Measurements from ENCODE around the gene TAF6.
A peak's percentile ranks its signal among the peaks of the same experiment; 100 is the strongest.

The TAF6 gene

DNA sequence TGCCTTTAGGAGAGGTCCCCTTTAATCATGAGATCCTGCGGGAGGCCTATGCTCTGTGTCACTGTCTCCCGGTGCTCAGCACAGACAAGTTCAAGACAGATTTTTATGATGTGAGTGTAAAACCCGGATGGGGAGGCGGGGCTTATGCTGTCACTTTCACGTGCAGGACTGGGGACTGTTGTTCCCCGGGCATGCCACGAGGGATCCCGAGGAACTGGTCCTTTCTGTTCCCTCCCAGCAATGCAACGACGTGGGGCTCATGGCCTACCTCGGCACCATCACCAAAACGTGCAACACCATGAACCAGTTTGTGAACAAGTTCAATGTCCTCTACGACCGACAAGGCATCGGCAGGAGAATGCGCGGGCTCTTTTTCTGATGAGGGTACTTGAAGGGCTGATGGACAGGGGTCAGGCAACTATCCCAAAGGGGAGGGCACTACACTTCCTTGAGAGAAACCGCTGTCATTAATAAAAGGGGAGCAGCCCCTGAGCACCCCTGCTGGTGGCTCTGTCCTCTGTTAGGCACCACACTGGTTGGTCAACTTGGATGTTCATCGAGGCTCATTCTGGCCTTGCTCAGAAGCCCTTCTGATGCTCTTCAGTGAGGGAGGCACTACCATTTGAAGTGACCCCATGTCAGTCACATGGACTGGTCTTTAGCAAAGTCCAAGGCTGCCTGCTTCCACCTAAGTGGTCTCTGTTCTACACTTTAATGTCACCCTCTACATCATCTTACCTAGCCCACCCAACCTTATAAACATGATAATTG lies 27.6 kb downstream of the TAF6 start:
- no peak for DNase-seq

DNA sequence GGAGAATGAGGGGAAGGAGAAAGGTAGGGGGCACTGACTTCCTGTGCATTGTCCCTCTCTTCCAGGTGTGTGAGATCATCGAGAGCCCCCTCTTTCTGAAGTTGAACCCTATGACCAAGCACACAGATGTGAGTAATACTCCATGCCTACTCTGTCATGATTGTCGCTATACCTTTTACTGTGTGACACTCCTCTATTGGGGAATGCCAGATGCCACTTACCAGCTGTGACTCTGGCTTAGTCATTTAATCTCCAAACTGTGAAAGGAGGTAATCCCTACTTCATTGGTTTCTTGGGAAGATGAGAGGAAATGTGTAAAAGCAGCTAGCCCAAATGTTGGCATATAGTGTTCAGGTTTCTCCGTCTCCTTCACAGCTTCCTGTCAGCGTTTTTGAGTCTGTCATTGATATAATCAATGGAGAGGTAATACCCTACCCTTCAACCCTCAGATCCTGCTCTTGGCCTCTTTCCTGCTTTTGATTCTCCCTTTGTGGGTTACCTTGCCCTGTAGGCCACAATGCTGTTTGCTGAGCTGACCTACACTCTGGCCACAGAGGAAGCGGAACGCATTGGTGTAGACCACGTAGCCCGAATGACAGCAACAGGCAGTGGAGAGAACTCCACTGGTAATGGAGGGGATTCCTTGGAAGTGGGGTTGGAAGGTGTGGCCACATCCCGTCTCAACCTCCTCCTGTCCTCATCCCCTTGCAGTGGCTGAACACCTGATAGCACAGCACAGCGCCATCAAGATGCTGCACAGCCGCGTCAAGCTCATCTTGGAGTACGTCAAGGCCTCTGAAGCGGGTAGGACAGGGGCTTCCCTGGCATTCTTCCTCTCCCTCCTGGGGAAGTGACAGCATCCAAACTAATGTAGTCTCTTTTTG lies 28.4 kb downstream of the TAF6 start:
- no peak for DNase-seq

DNA sequence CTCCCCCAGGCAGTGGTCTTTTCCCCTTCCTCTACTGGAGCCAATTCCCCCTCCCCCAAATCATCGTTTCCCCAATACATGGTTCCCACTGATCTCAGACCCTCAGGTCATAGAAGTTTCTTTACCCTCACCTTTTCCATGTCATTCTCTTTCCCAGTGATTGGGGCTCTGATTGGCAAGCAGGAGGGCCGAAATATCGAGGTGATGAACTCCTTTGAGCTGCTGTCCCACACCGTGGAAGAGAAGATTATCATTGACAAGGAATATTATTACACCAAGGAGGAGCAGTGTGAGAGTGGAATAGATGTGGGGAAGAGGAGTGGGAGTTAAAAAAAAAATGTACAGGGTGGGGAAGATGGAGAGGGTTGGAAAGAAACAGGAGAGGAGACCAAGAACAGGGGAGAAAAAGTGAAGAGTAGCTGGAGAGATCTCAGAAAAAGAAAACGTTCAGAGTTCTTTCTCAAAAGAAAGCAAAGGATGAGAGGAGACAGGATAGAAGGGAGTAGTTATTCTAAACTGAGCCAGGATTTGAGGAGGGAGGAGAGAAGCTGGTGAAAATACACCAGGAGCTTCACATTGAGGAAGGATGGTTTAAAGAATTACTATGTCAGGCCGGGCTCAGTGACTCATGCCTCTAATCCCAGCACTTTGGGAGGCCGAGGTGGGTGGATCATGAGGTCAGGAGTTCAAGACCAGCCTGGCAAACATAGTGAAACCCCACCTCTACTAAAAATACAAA lies 29.5 kb downstream of the TAF6 start:
- no peak for DNase-seq

DNA sequence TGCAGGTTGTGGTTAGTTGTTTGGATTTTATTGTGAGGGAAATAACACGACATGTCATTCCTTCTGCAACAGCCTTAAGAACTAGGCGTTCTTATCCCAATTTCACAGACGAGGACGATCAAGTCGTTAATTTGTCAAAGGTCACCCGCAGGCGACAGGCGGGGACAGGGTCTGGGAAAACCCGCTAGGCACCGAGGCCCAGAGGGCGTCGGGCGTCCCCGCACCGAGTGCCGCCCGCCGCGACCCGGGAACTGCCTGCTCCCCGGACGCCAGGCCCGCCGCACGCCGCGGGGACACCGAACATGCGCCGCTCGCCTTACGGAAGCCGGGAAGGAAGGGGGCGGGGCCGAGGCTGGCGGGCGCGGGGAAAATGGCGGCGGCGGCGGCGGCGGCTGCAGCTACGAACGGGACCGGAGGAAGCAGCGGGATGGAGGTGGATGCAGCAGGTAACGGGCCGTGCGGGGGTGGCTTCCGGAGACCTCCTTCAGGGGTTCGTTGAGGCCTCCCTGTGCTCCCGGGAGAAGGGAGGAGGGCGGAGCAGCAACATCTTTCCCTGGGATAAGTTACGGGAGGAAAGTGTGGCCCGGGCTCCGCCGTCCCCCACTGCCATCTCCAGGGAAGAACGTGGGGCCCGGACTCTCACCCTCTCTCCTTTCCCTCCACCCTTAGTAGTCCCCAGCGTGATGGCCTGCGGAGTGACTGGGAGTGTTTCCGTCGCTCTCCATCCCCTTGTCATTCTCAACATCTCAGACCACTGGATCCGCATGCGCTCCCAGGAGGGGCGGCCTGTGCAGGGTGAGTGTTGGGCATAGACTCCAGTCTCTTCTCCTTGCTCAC lies 30.3 kb downstream of the TAF6 start, which contains the start of gene COPS6:
Gene COPS6, plus strand, starts transcription at position 349 of the 837 bp plus-strand sequence. Its CDS starts 22 bp downstream, at position 371.
- peak; percentile 47 to 71 for DNase-seq

DNA sequence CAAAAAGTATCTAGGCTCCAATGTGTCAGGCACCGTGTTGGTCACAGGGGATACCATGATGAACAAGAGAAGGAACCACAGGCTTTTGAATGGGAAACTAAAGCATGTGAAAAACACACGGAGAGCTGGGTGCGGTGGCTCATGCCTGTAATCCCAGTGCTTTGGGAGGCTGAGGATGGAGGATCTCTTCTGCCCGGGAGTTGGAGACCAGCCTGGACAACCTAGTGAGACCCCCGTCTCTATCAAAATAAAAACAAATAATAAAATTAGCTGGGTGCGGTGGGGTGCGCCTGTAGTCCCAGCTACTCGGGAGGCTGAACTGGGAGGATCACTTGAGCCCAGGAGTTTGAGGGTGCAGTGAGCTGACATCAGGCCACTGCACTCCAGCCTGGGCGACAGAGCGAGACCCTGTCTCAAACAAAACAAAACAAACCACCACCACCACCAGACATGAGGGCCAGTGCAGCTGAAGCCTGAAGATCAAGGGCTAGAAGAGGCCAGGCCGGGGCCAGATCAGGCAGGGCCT lies 31.0 kb downstream of the TAF6 start:
- DNase-seq = no peak

DNA sequence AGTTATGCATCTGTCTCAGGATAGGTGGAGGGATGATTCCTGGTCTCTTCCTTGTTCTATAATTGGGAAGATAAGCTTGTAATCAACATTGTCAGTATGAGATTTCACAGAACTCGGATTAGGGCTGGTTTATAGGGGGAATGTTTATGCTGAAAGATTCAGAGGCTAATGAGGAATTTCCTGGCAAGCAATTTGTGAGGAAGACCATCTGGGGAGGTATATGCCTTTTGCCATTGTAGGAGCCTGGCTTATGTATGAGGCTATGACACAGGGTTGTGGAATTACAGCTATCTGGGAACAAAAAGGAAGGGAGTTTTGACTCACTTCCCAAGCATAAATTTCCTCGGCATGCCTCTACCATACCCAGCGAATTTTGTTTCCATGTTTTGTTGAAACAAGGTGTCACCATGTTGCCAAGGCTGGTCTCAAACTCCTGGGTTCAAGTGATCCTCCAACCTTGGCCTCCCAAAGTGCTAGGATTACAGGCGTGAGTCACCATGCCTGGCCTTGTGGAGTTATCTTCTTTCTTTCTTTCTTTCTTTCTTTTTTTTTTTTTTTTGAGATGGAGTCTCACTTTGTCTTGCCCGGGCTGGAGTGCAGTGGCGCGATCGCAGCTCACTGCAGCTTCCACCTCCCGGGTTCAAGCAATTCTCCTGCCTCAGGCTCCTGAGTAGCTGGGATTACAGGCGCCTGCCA lies 32.0 kb downstream of the TAF6 start:
- DNase-seq = no peak

DNA sequence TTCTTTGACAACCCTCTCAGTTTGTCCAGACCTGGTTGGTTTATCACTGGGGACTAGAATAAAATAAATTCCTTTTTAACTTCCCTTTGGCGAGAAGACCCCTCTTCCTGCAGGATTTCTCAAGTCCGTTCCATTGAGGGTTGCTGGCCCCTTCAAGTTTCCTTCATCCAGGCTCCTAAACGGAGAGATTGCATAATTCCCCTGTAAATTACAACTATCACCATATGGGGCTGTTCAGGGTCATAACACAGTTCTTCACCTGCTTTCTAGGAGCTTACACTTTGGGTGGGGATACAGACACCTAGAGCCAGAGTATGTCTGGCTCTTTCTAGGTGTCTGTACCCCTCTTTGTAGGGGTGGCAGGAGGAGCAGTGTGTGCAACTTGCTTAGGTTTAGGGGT lies 33.6 kb downstream of the TAF6 start:
- DNase-seq = no peak

DNA sequence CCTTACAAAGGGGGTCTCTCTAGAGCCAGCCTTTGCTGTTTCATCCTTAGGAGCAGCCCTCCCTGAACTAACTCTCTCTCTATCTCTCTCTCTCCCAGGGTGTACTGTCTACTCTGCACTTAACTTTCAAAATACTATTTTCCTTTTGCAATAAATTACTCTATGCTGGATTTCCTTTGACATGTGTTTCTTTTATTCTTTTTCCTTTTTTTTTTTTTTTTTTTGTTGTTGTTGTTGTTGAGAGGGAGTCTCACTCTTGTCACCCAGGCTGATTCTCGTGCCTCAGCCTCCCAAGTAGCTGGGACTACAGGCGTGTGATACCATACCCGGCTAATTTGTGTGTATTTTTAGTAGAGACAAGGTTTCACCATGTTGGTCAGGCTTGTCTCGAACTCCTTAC lies 36.2 kb downstream of the TAF6 start:
- no peak for DNase-seq

DNA sequence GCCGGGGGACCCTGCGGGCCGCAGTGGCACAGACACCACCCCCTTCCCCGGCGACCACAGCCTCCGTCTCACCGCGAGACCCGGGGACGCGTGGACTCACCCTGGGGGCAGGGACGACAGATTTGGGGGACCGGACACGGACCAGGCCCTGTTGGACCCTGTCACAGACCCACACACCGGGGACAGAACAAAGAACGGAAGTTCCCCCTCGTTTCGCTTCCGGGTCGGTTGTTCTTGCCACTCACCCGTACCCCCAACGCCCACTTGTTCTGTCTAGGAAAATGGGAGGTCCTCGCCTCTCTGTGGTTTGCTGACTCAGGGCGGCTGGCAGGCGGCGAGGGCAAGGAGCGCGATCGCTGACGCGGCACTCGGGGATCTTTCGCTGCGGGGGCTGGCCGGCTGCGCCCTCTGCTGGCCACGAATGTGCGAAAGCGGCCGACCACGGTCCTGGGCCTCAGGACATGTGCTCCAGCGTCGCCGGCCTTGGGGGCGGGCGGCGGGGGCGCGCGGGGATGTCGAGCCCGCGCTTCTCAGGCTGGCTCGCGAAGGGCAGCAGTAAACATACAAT lies 37.5 kb downstream of the TAF6 start, which contains the start of gene ZNF3:
Gene ZNF3, minus strand, starts transcription at position 189 of the 568 bp plus-strand sequence. CDS start 4,366 bp downstream, outside the sequence.
- DNase-seq = peak; percentile 98

DNA sequence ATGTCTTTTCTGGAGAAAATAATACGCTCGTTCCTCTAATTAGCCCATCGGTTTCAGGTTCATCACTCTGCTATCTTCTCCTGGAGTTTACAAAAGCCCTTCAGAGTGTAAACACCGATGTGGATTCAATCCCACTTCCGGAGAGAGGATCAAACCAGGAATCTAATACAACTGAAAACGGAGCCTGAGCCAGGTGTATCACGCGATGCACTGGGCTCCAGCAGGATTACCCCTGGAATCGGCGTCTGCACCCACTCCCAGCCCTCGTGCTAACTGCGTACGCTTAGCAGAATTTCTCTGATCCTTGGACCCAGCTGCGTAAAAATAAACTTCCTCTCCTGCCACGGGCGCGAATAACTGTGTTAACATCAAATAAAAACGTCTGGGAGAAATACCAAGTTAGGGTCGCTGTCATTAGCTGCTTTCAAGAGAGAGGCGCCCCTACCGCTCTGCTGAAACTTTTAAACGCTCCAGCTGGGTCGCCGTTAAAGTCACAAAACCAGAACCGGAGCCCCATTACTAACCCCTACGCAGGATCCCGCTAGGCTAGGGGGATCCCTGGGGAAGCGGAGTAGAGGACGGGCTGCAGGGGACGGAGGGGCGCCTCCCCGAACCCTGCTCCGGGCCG lies 38.1 kb downstream of the TAF6 start:
- no peak for DNase-seq

DNA sequence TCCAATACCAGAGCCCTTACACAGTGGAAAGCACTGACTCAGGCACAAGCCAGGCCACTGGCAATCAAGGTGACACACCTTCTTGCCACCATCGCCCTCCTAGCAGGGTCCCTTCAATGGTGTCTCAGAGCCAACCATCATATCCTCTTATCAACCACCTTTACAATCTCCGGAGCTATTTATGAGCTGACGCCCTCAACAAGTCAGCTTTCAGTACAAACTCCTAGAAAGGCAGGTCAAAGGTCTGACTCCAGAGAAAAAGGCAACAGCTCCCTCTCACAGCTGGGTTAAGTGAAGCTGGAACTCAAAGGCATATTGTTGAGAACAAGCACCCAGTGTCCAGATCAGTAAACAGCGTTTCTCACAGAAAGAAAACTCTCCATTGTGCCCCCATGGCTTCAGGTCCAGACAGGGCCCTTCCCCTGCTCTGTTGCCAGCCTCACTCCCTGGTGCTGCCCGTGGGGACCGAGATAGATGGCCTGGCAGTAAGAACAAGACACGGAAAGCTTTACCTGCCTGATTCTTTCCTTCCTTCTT lies 40.1 kb downstream of the TAF6 start:
- no peak for DNase-seq

DNA sequence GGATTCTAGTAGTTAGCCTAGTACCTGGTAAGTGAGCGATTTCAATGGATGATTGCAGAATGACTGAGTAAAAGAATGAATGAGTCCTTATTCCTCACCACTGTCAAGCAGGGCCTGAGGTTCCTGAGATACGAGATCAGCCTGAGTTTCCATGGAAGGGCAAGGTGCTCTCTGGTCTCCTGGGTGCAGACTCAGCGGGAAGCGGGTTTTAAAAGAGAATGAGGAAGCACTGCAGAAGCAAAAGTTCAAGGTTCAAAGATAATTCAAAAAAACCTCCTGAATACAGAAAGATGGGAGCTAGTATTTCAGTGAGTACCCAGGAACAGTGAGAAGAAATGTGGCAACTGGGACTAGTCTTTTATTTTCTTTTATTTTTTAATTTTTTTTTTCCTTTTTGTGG lies 42.0 kb downstream of the TAF6 start:
- DNase-seq = no peak

DNA sequence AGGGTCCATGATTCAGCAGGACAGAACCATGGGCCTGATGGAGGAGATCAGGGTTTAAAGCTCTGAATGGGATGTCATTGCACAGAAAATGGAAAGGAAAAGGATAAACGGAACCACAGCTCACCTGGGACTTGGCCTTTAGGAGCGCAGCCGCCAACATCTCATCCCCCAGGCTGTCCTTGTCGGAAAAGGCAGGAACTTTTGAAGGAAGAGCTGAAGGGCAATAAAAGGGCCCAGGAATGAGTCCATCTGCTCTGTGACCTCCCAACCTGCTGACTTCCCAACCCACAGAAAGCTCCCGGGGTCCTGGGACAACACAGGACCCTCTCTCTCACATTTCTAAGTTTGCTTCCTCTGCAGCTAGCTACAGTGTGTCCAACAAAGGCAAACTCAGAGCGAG lies 43.7 kb downstream of the TAF6 start:
- DNase-seq = no peak

DNA sequence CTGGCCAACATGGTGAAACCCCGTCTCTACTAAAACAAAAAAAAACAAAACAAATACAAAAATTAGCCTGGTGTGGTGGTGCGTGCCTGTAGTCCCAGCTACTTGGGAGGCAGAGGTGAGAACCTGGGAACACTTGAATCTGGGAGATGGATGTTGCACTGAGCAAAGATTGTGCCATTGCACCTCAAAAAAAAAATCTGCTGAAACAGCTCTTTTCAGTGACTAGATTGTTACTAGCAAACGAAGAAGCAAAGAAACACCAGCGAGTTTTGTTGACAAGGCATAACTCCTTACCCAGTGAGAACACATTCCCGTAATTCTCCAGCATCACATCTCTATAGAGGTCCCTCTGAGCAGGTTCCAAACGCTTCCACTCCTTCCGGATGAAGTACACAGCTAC lies 44.3 kb downstream of the TAF6 start:
- no peak for DNase-seq

DNA sequence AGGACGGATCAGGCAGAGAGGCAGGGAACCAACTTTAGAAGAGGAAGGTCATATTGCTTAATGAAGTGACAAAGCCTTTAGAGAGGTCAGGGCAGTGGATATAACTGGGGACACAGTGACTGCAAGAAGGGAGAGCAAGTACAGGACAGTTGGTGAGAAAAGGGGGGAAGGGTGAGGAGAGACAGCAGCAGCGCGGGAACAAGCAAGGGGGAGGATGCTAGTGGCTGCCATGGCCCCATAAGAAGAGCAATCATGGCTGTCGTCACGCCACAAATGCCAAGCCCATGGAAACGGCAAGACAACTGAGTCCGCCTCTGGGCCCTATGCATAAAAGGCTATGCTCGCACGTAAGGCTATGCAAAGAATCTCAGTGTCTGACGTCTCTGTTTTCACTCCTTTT lies 46.7 kb downstream of the TAF6 start:
- no peak for DNase-seq

DNA sequence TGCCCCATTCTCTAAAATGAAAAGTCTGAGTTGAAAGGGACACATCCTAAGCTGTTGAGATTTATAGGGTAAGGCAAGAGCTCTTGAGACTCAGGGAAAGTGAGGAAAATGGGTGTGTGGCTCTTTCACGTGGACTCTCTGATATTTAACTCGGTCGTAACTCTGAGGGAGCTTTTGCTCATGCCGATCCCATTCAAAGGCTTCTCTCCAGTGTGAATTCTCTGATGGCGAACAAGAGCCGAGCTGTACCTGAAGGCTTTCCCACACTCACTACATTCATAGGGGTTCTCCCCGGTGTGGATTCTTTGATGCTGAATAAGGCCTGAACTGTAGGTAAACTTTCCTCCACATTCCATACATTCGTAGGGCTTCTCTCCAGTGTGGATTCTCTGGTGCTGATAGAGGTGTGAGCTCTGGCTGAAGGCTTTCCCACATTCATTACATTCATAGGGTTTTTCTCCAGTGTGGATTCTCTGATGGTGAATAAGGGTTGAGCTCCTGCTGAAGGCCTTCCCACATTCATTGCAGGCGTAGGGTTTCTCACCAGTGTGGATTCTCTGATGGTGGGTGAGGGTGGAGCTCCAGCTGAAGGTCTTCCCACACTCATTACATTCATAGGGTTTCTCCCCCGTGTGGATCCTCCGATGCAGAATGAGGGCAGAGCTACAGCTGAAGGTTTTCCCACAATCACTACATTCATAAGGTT lies 48.0 kb downstream of the TAF6 start:
- no peak for DNase-seq

DNA sequence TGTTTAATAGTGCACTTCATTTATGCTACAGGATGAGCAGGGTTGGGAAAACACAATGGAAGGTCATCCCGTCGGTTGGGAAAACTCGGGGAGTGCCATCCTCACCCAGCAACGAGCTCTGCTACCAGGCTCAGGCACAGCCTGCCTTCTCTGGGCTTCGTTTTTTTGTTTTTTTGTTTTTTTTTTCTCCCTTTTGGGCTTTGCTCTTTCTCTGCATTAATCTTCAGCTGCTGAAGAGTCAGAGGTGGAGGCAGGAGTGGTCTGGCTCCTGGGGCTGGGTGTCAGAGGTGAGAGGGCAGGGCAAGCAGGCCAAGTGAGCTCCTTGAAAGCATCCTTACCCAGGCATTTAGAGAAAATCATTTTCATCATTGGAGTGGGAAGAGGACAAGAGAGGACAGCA lies 49.2 kb downstream of the TAF6 start:
- no peak for DNase-seq

DNA sequence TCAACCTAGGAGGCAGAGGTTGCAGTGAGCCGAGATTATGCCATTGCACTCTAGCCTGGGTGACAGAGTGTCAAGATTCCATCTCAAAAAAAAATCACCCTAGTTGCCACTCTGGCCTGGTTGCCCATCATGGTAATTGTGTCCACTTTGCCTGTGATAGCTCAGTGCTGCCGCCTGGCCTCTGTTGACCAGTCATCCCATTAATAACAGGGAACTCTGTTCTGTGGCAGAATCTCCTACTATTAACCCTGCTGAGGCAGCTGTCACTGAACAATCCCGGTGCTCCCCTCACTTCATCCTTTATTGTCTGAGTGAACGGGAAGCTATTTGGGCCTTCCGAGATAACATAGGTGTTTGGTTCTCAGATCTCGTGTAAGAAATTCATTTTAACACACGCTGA lies 52.2 kb downstream of the TAF6 start:
- no peak for DNase-seq

DNA sequence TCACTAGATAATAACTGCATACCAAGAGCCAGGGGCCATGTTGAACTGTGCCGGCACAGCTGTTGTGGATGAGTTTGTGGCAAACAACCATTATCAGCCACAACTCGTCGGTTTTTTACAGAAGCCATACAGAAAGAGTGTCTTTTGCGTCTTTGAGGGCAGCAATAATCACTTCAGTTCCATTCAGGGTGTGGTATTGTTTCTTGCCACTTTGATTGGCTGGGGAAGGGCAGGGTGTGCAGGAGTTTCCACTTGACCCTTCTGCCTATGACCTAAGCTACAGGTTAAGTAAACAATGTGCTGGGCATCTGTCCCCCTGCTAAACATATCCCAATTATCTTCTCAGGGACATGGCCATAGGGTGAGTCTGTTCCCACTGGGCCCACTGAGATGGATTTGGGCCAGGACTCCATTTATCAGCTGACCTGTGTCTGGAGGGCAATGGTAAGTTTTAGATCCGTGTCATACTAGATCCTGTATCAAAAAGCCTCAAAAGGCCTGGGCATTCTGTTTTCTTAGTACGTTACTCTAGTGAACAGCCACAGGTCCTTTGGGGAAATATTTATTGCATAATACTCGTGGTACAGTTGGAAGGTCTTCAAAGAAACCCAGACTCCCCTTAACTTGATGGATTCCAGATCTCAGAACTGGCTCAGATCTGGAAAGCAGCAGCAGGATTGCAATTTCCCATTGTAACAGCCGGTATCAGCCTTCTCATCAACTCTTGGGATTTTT lies 53.5 kb downstream of the TAF6 start:
- no peak for DNase-seq

All from NCI-H187 (cell line).